K562 (cell line): ENCODE data around the gene ETV3. TPM values are rescaled to one million over a fixed set of nuclear protein-coding genes. Genes with fewer than 3 reads are reported as not detected.
A peak's percentile ranks its signal among the peaks of the same experiment; 100 is the strongest.

ENCODE experiments used
- ATAC-seq: fragments of 200-7000 bp; cut with Tn5 transposase; 3 replicates; pipeline ENCODE4 v1.9.1; 2020; ENCODE audit warnings: moderate library complexity
- BruUV-seq: library from RNA; stranded (reverse); fragments of 400-500 nt; replicated peaks from 2 replicates; lab custom pipeline; 2021; lab: Mats Ljungman, UMichigan
- CTCF ChIA-PET: fragments of 300-600 bp; formaldehyde crosslinking; extraction: SDS; loops from one replicate; lab custom pipeline; 2021; ENCODE audit warnings: low intra/inter-chr PET ratio; lab: Yijun Ruan, JAX
- POLR2A ChIA-PET: fragments of 300-600, 350-650 bp; sonication (Branson Sonifier 250); formaldehyde crosslinking; extraction: SDS; loops from one replicate; lab custom pipeline; 2021; ENCODE audit warnings: antibody characterized with exemption, inconsistent platforms; lab: Yijun Ruan, JAX
- DNase-seq, 4 experiments: peaks; one replicate each; pipeline versions ENCODE4 v3.0.0 to v3.0.0-alpha.2; 2011 to 2018; ENCODE audit warnings: low spot score in 3 of 4, mixed read lengths in 3 of 4; ENCODE audit errors: extremely low read depth in 1 of 4
- FAIRE-seq: peaks from 2 replicates; lab custom pipeline; 2011; peaks lifted over from hg19 to GRCh38; lab: Jason Lieb, UNC
- H2AFZ ChIP-seq: 2 replicates; pipeline ENCODE4 v1.6.0; 2011; ENCODE audit warnings: low read depth, low read length, control low read depth, inconsistent platforms
- H3K27ac ChIP-seq: fragments of 200-600 bp; 3 replicates; pipeline ENCODE4 v1.8.0; 2011; ENCODE audit warnings: low read depth, mild to moderate bottlenecking, control low read depth, inconsistent platforms, low read length, moderate library complexity, mixed read lengths; ENCODE audit errors: extremely low read depth
- H3K27me3 ChIP-seq, 2 experiments: fragments of 300-600 bp in 1 of 2; 2 replicates in 1 of 2; 3 replicates in 1 of 2; pipeline versions ENCODE4 v1.6.0 to v1.8.0; 2011; ENCODE audit warnings: inconsistent platforms in 2 of 2, low read length in 2 of 2, mild to moderate bottlenecking in 1 of 2, mixed read lengths in 1 of 2, moderate library complexity in 1 of 2; ENCODE audit not compliant: control insufficient read depth in 2 of 2, insufficient read depth in 2 of 2
- H3K36me3 ChIP-seq: fragments of 300-600 bp; 3 replicates; pipeline ENCODE4 v1.8.0; 2011; ENCODE audit warnings: mild to moderate bottlenecking, low read length, inconsistent platforms; ENCODE audit not compliant: control insufficient read depth, insufficient read depth
- H3K4me1 ChIP-seq, 2 experiments: fragments of 200-600 bp in 1 of 2; replicated peaks in 1 of 2; 2 replicates in 1 of 2; 3 replicates in 1 of 2; pipeline versions ENCODE4 v1.5.1 to v1.8.0; 2011; ENCODE audit warnings: inconsistent platforms in 2 of 2, low read length in 2 of 2, mild to moderate bottlenecking in 1 of 2, mixed read lengths in 1 of 2, moderate library complexity in 1 of 2; ENCODE audit not compliant: control insufficient read depth in 2 of 2, insufficient read depth in 2 of 2
- H3K4me2 ChIP-seq: 2 replicates; pipeline ENCODE4 v1.6.1; 2011; ENCODE audit warnings: low read length, control low read depth, inconsistent platforms, mixed read lengths; ENCODE audit not compliant: insufficient read depth
- H3K4me3 ChIP-seq: fragments of 200-600 bp; sonication (generic), shearing (Covaris generic); 2 replicates; pipeline ENCODE4 v1.5.1; 2016; ENCODE audit warnings: control low read depth, inconsistent platforms
- H3K79me2 ChIP-seq: fragments of 200-600 bp; 3 replicates; pipeline ENCODE4 v1.8.0; 2011; ENCODE audit warnings: low read length, inconsistent platforms; ENCODE audit not compliant: control insufficient read depth, insufficient read depth
- H3K9ac ChIP-seq, 2 experiments: 2 replicates each; pipeline versions ENCODE4 v1.6.0 to v1.6.1; 2011; ENCODE audit warnings: low read depth in 2 of 2, low read length in 2 of 2, control low read depth in 1 of 2, inconsistent platforms in 1 of 2, mild to moderate bottlenecking in 1 of 2, mixed read lengths in 1 of 2; ENCODE audit not compliant: insufficient read depth in 1 of 2
- H3K9me1 ChIP-seq: one replicate; pipeline ENCODE4 v1.6.0; 2011; ENCODE audit warnings: inconsistent platforms, mild to moderate bottlenecking, low read length, moderate library complexity; ENCODE audit not compliant: control insufficient read depth, insufficient read depth
- H3K9me3 ChIP-seq: replicated peaks from 2 replicates; pipeline ENCODE4 v1.5.1; 2011; ENCODE audit warnings: low read depth, low read length, inconsistent platforms; ENCODE audit not compliant: control insufficient read depth, insufficient read depth
- H4K20me1 ChIP-seq: replicated peaks from 2 replicates; pipeline ENCODE4 v1.6.1; 2011; ENCODE audit warnings: low read length, inconsistent platforms, mixed read lengths; ENCODE audit not compliant: control insufficient read depth, insufficient read depth
- CREB1 ChIP-seq, 2 experiments: sonication (generic) in 1 of 2; formaldehyde crosslinking in 1 of 2; IDR thresholded peaks; 2 replicates each; pipeline versions ENCODE4 v1.6.1 to v1.8.0; 2012 to 2022; ENCODE audit warnings: inconsistent platforms in 1 of 2, mild to moderate bottlenecking in 1 of 2, missing genetic modification reagents in 1 of 2, moderate library complexity in 1 of 2
- ESRRA ChIP-seq: fragments of 450-650 bp; IDR thresholded peaks from 2 replicates; pipeline ENCODE4 v1.6.1; 2014; ENCODE audit warnings: low read depth, mild to moderate bottlenecking, moderate library complexity, borderline replicate concordance
- HNRNPLL ChIP-seq: fragments of 200-400 bp; formaldehyde crosslinking; IDR thresholded peaks from 2 replicates; pipeline ENCODE4 v1.6.1; 2017; ENCODE audit warnings: low read length, low read depth, mild to moderate bottlenecking; ENCODE audit not compliant: poor library complexity, severe bottlenecking
- LARP7 ChIP-seq: fragments of 450-650 bp; IDR thresholded peaks from 2 replicates; pipeline ENCODE4 v1.6.1; 2016
- PTTG1 ChIP-seq: fragments of 450-650 bp; IDR thresholded peaks from 2 replicates; pipeline ENCODE4 v1.6.1; 2016; ENCODE audit warnings: low read depth, mild to moderate bottlenecking, missing genetic modification characterization, missing compliant biosample characterization
- PYGO2 ChIP-seq: fragments of 450-650 bp; IDR thresholded peaks from 2 replicates; pipeline ENCODE4 v1.6.1; 2016; ENCODE audit warnings: mild to moderate bottlenecking, missing genetic modification characterization, moderate library complexity, missing compliant biosample characterization
- RUNX1 ChIP-seq: sonication (generic); IDR thresholded peaks from 2 replicates; pipeline ENCODE4 v1.6.1; 2016; ENCODE audit warnings: antibody characterized with exemption, low read depth
- SAFB ChIP-seq: fragments of 200-400 bp; formaldehyde crosslinking; IDR thresholded peaks from 2 replicates; pipeline ENCODE4 v1.6.1; 2017; ENCODE audit warnings: low read depth, low read length, borderline replicate concordance
- ZFP30 ChIP-seq: fragments of 250-450 bp; sonication (Bioruptor Pico); IDR thresholded peaks from 2 replicates; pipeline ENCODE4 v1.8.0; 2022; ENCODE audit warnings: moderate library complexity, mild to moderate bottlenecking, inconsistent platforms, borderline replicate concordance
- WGBS: fragments of 100-300 bp; shearing (Covaris generic); methylation state at CpG from one replicate; pipeline ENCODE4 v1.1.6; 2016; ENCODE audit warnings: low coverage, mixed read lengths; ENCODE audit not compliant: insufficient coverage; ENCODE audit errors: missing lambda C conversion rate; 5-methylcytosine and 5-hydroxymethylcytosine counted together
- in situ Hi-C: fragments of 300-500 bp; cut with MboI; formaldehyde crosslinking; loops from 4 replicates; pipeline ENCODE4 v1.15.0; 2018; ENCODE audit warnings: inconsistent platforms, mixed read lengths
- intact Hi-C: fragments of 100-400 bp; cut with micrococcal nuclease; formaldehyde crosslinking; loops from 2 replicates; pipeline ENCODE4 v1.14.2; 2022
- polyA plus RNA-seq, 8 experiments: library from polyadenylated mRNA; depleted of rRNA in 4 of 8; stranded (reverse) in 5 of 8; unstranded in 3 of 8; fragments of >200 nt; fragmentation: Nextera tagmentation in 2 of 8; fragmentation: Illumina TruSeq in 1 of 8; extraction: Ambion mirVana in 2 of 8; extraction: Trizol in 1 of 8; gene quantifications; 2 replicates each; pipeline versions ENCODE4 v1.2.1 to v1.2.3, GENCODE V29; 2011 to 2014; ENCODE audit warnings: inconsistent platforms in 1 of 8, missing spikeins in 1 of 8
- total RNA-seq, 7 experiments: library from RNA; depleted of rRNA in 6 of 7; stranded (reverse); fragments of >200 nt in 6 of 7; fragmentation: Illumina TruSeq in 2 of 7; extraction: Trizol in 2 of 7; gene quantifications; 2 replicates each; pipeline versions ENCODE4 v1.2.1 to v1.2.3, GENCODE V29; 2011 to 2021; ENCODE audit warnings: low replicate concordance in 1 of 7
- TF ChIP-seq, protein P1 (sequence below): fragments of 250-450 bp; sonication (Bioruptor Pico); IDR thresholded peaks from 2 replicates; pipeline ENCODE4 v1.5.0; 2020; ENCODE audit warnings: mild to moderate bottlenecking, borderline replicate concordance
- TF ChIP-seq, protein P2 (sequence below): fragments of 450-650 bp; conservative IDR thresholded peaks from 2 replicates; pipeline ENCODE4 v1.6.1; 2016; ENCODE audit warnings: missing genetic modification characterization, low read depth, mild to moderate bottlenecking, missing compliant biosample characterization, moderate library complexity

Gene ETV3
- total and polyA plus RNA-seq, 9 of the 15 experiments (the other 6 are each of a cell fraction or from before 2014, with no cell fraction given), result 3.1 to 16.0 (median 9.0) TPM

DNA sequence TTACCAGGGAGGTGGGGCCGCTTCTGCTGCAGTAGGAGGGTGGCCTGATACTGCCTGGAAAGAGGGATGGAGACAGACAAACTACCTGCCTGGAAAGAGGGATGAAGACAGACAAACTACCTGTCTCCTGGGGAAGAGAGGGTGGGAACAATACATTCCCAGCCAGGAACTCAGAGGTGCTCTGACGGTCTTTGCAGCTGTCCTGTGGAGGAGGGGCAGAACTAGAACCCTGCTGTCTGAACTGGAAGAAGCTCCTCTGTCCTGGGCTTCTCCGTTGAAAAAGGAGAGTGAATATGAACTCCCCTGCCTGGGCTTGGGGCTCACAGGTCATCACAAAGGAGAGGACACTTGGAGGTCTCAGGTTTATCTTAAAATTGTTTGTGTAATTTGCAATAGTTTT is 40.3 kb upstream of the ETV3 start:
- H3K9me1 ChIP-seq, result no peaks in the 10 kb centered on the region
- H3K9ac ChIP-seq, result no peak overlapping the region
- DNase-seq, result no peak
- POLR2A ChIA-PET, result no interaction called here
- no peaks in the 10 kb centered on the region for H3K9me3 ChIP-seq
- no TSS peak for BruUV-seq
- H3K4me3 ChIP-seq, result no peak overlapping the region
- H3K36me3 ChIP-seq, result no peaks in the 10 kb centered on the region
- no peaks in the 10 kb centered on the region for H3K4me1 ChIP-seq
- TF ChIP-seq HNRNPLL (no peak), RUNX1 (no peak)
- H3K79me2 ChIP-seq, result no peaks in the 10 kb centered on the region
- H3K4me2 ChIP-seq, result no peak overlapping the region
- CTCF ChIA-PET, result interaction anchor here (0.6 kb wide), 1 partner anchor 9 kb away, joined by 3 read pairs; no protein-coding TSS in a partner anchor
- in situ Hi-C loops, result loop anchor here (10.0 kb wide), 1 partner anchor 946 kb away; a partner anchor contains a TSS
- H4K20me1 ChIP-seq, result no peaks in the 10 kb centered on the region
- no peak overlapping the region for H2AFZ ChIP-seq
- FAIRE-seq, result no peak
- no peak overlapping the region for H3K27ac ChIP-seq
- WGBS, result 6% methylated on average over 3 of the region's 3 CpGs
- ATAC-seq, result no peak
- peaks cover 21 to 57% of the 10 kb centered on the region in 2 experiments; a peak in 4 of 5 replicates for H3K27me3 ChIP-seq
- intact Hi-C loops, result no loop called here

DNA sequence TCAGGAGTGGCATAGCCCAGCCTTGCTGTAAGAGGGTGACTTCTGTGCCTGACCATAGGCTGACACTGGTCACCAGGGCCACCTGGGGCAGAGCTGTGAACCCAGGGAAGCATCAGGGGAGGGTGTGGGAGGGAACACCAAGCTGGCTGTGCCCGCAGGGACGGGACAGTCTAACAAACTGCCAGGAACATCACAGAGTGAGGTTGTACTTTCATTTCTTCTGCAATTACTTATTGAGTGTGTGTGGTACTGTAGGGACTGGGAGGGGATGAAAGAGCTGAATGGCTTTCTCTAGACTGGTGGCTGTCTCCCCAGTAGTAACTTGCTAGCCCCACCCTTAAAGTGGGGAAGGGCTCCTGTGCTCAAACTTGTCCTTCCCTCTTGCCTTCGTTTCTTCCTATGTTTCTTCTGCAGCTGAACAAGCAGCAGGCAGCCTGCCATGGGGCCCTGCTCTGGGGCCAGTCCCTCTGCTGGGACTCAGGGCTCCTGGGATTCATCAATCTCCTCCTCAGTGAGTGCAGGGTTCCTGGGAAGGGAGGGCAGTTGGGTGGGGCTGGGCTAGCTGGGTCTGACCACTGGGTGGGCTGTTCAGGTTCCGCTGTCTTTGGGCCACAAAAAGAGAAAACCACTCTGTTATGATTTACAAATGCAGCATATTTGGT is 39.7 kb upstream of the ETV3 start:
- intact Hi-C loops (no loop called here), in situ Hi-C loops (loop anchor here (10.0 kb wide), 1 partner anchor 947 kb away; a partner anchor contains a TSS)
- no TSS peak for BruUV-seq
- 0% methylated on average over 4 of the region's 4 CpGs for WGBS
- H3K4me3 ChIP-seq, result no peak overlapping the region
- no peak overlapping the region for H2AFZ ChIP-seq
- ATAC-seq, result no peak
- no peaks in the 10 kb centered on the region for H3K36me3 ChIP-seq
- DNase-seq, result no peak
- peaks cover 21 to 61% of the 10 kb centered on the region in 2 experiments for H3K27me3 ChIP-seq
- H3K9me3 ChIP-seq, result no peaks in the 10 kb centered on the region
- H3K4me1 ChIP-seq, result no peaks in the 10 kb centered on the region
- no peaks in the 10 kb centered on the region for H3K9me1 ChIP-seq
- no peak overlapping the region for H3K27ac ChIP-seq
- CTCF ChIA-PET, result interaction anchor here (0.6 kb wide), 1 partner anchor 8 kb away, joined by 3 read pairs; no protein-coding TSS in a partner anchor
- POLR2A ChIA-PET, result interaction anchor here (1.0 to 1.7 kb wide), 2 partner anchors 10 to 11 kb away, joined by 3 to 7 read pairs; no protein-coding TSS in a partner anchor
- H3K4me2 ChIP-seq, result no peak overlapping the region
- peak overlapping the region in 1 of 2 experiments; percentile 12; a peak in 1 of 4 replicates for H3K9ac ChIP-seq
- H4K20me1 ChIP-seq, result no peaks in the 10 kb centered on the region
- H3K79me2 ChIP-seq, result no peaks in the 10 kb centered on the region
- no peak for FAIRE-seq
- TF ChIP-seq LARP7, result no peak
- TF ChIP-seq ZFP30 (CRISPR knock-in tag), result no peak
- TF ChIP-seq, protein P1, sequence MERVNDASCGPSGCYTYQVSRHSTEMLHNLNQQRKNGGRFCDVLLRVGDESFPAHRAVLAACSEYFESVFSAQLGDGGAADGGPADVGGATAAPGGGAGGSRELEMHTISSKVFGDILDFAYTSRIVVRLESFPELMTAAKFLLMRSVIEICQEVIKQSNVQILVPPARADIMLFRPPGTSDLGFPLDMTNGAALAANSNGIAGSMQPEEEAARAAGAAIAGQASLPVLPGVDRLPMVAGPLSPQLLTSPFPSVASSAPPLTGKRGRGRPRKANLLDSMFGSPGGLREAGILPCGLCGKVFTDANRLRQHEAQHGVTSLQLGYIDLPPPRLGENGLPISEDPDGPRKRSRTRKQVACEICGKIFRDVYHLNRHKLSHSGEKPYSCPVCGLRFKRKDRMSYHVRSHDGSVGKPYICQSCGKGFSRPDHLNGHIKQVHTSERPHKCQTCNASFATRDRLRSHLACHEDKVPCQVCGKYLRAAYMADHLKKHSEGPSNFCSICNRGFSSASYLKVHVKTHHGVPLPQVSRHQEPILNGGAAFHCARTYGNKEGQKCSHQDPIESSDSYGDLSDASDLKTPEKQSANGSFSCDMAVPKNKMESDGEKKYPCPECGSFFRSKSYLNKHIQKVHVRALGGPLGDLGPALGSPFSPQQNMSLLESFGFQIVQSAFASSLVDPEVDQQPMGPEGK (CRISPR knock-in tag), result no peak
- TF ChIP-seq SAFB, result no peak
- TF ChIP-seq, protein P2, sequence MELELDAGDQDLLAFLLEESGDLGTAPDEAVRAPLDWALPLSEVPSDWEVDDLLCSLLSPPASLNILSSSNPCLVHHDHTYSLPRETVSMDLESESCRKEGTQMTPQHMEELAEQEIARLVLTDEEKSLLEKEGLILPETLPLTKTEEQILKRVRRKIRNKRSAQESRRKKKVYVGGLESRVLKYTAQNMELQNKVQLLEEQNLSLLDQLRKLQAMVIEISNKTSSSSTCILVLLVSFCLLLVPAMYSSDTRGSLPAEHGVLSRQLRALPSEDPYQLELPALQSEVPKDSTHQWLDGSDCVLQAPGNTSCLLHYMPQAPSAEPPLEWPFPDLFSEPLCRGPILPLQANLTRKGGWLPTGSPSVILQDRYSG, result no peak
- TF ChIP-seq PYGO2 (tag), result no peak
- no peak for TF ChIP-seq PTTG1 (tag)
- TF ChIP-seq ESRRA, result no peak
- TF ChIP-seq CREB1 (IDR thresholded peaks at IDR 0.05), result no peak
- TF ChIP-seq CREB1 (CRISPR knock-in tag; IDR thresholded peaks at IDR 0.05), result no peak
